Panc1 (cell line): ENCODE results near the gene RALGAPB.

Experiments
- CTCF ChIP-seq: fragments of 450-650 bp; IDR thresholded peaks from 2 replicates; pipeline ENCODE4 v1.5.1; 2017; ENCODE audit warnings: mild to moderate bottlenecking
- SIN3A ChIP-seq: IDR thresholded peaks from 2 replicates; pipeline ENCODE4 v1.6.1; 2012; ENCODE audit warnings: low read depth, mild to moderate bottlenecking, low read length, moderate library complexity, borderline replicate concordance; ENCODE audit not compliant: insufficient read depth

GRCh38 chr20:38623061-38623460, 150.4 kb downstream of the RALGAPB start:
- no peak for TF ChIP-seq CTCF
- no peak for TF ChIP-seq SIN3A
